GM23338 (cell line): ENCODE results near the gene LCNL1. TPM values are rescaled to one million over a fixed set of nuclear protein-coding genes. Genes with fewer than 3 reads are reported as not detected.

Experiments used
- ATAC-seq: fragments of 200-7000 bp; cut with Tn5 transposase; 3 replicates; pipeline ENCODE4 v1.9.1; 2020
- DNase-seq: peaks from one replicate; pipeline ENCODE4 v3.0.0-alpha.2; 2015; ENCODE audit warnings: low spot score
- H2AFZ ChIP-seq: fragments of 200-600 bp; sonication (generic); 2 replicates; pipeline ENCODE4 v1.8.0; 2016; ENCODE audit warnings: antibody characterized with exemption, mild to moderate bottlenecking, moderate library complexity
- H3F3A ChIP-seq: fragments of 200-600 bp; sonication (generic); replicated peaks from 2 replicates; pipeline ENCODE4 v1.8.0; 2017; ENCODE audit warnings: antibody characterized with exemption, mixed run types, low read depth
- H3K27ac ChIP-seq: fragments of 200-600 bp; sonication (generic); 2 replicates; pipeline ENCODE4 v1.6.1; 2016; ENCODE audit warnings: low read depth
- H3K27me3 ChIP-seq: fragments of 200-600 bp; sonication (generic); 2 replicates; pipeline ENCODE4 v1.8.0; 2016; ENCODE audit warnings: mild to moderate bottlenecking, mixed run types, moderate library complexity; ENCODE audit not compliant: insufficient read depth
- H3K36me3 ChIP-seq: fragments of 200-600 bp; sonication (generic); 2 replicates; pipeline ENCODE4 v1.8.0; 2016; ENCODE audit warnings: mild to moderate bottlenecking; ENCODE audit not compliant: insufficient read depth
- H3K4me1 ChIP-seq: fragments of 200-600 bp; sonication (generic); 2 replicates; pipeline ENCODE4 v1.8.0; 2016; ENCODE audit warnings: mild to moderate bottlenecking, moderate library complexity; ENCODE audit not compliant: insufficient read depth
- H3K4me2 ChIP-seq: fragments of 200-600 bp; sonication (generic); 2 replicates; pipeline ENCODE4 v1.7.1; 2017; ENCODE audit warnings: mixed run types
- H3K4me3 ChIP-seq: fragments of 200-600 bp; sonication (generic); 2 replicates; pipeline ENCODE4 v1.6.1; 2016; ENCODE audit warnings: mixed run types
- H3K79me2 ChIP-seq: fragments of 200-600 bp; sonication (generic); replicated peaks from 2 replicates; pipeline ENCODE4 v1.8.0; 2017; ENCODE audit warnings: mild to moderate bottlenecking; ENCODE audit not compliant: insufficient read depth
- H3K9me2 ChIP-seq: fragments of 200-600 bp; sonication (generic); 2 replicates; pipeline ENCODE4 v1.8.0; 2017; ENCODE audit not compliant: insufficient read depth
- H4K20me1 ChIP-seq: fragments of 200-600 bp; sonication (generic); replicated peaks from 2 replicates; pipeline ENCODE4 v1.8.0; 2017; ENCODE audit warnings: mild to moderate bottlenecking; ENCODE audit not compliant: insufficient read depth
- H3K27ac Mint-ChIP-seq: 2 replicates; pipeline ENCODE4 v1.8.0; 2020; ENCODE audit warnings: inconsistent platforms, mild to moderate bottlenecking, moderate library complexity, mixed read lengths
- H3K27me3 Mint-ChIP-seq: 3 replicates; pipeline ENCODE4 v1.8.0; 2022; ENCODE audit warnings: low read depth, mild to moderate bottlenecking, moderate library complexity, mixed read lengths, inconsistent platforms; ENCODE audit not compliant: insufficient read depth, poor library complexity
- H3K36me3 Mint-ChIP-seq: 3 replicates; pipeline ENCODE4 v1.8.0; 2021; ENCODE audit warnings: low read depth, mild to moderate bottlenecking, inconsistent platforms, moderate library complexity, mixed read lengths
- H3K4me1 Mint-ChIP-seq: 3 replicates; pipeline ENCODE4 v1.8.0; 2020; ENCODE audit warnings: mild to moderate bottlenecking, inconsistent platforms, mixed read lengths
- H3K4me3 Mint-ChIP-seq: 3 replicates; pipeline ENCODE4 v1.8.0; 2021; ENCODE audit warnings: moderate library complexity, mild to moderate bottlenecking, inconsistent platforms, mixed read lengths
- H3K9me3 Mint-ChIP-seq: 3 replicates; pipeline ENCODE4 v1.8.0; 2020; ENCODE audit warnings: moderate library complexity, mild to moderate bottlenecking, inconsistent platforms, mixed read lengths
- CREB1 ChIP-seq: fragments of 250-450 bp; sonication (Bioruptor Pico); IDR thresholded peaks from 2 replicates; pipeline ENCODE4 v1.5.0; 2020; ENCODE audit warnings: low read depth, mild to moderate bottlenecking, moderate library complexity
- EZH2 ChIP-seq: fragments of 200-600 bp; sonication (generic); IDR thresholded peaks from one replicate; pipeline ENCODE4 v1.8.0; 2017; ENCODE audit warnings: antibody characterized with exemption, mild to moderate bottlenecking, low read depth; ENCODE audit not compliant: unreplicated experiment
- EZH2phosphoT487 ChIP-seq: fragments of 200-600 bp; sonication (generic); IDR thresholded peaks from one replicate; pipeline ENCODE4 v1.8.1; 2018; ENCODE audit warnings: antibody characterized with exemption; ENCODE audit not compliant: unreplicated experiment
- JUNB ChIP-seq: IDR thresholded peaks from one replicate; pipeline ENCODE4 v1.6.1; 2016; ENCODE audit warnings: antibody characterized with exemption; ENCODE audit not compliant: unreplicated experiment
- NANOG ChIP-seq: IDR thresholded peaks from 2 replicates; pipeline ENCODE4 v1.6.1; 2016; ENCODE audit warnings: antibody characterized with exemption, borderline replicate concordance
- POLR2AphosphoS5 ChIP-seq: IDR thresholded peaks from 2 replicates; pipeline ENCODE4 v1.6.1; 2016; ENCODE audit warnings: antibody characterized with exemption, low read depth
- STAT1 ChIP-seq: IDR thresholded peaks from one replicate; pipeline ENCODE4 v1.6.1; 2016; ENCODE audit warnings: antibody characterized with exemption; ENCODE audit not compliant: unreplicated experiment
- ZNF114 ChIP-seq: fragments of 250-450 bp; sonication (Bioruptor Pico); IDR thresholded peaks from 2 replicates; pipeline ENCODE4 v1.5.0; 2020; ENCODE audit warnings: mild to moderate bottlenecking, moderate library complexity
- ZNF331 ChIP-seq: fragments of 250-450 bp; sonication (Bioruptor Pico); IDR thresholded peaks from 2 replicates; pipeline ENCODE4 v1.5.0; 2020; ENCODE audit warnings: low read depth, mild to moderate bottlenecking, moderate library complexity
- polyA plus RNA-seq: library from polyadenylated mRNA; unstranded; fragments of >200 nt; fragmentation: Nextera tagmentation; extraction: Ambion mirVana; gene quantifications from 2 replicates; pipeline ENCODE4 v1.2.1, GENCODE V29; 2016
- total RNA-seq: library from RNA; depleted of rRNA; stranded (reverse); fragments of >200 nt; shearing (Covaris generic); gene quantifications from 2 replicates; pipeline ENCODE4 v1.2.3, GENCODE V29; 2014
- TF ChIP-seq, protein P1 (sequence below): IDR thresholded peaks from one replicate; pipeline ENCODE4 v1.6.1; 2018; ENCODE audit warnings: antibody characterized with exemption; ENCODE audit not compliant: unreplicated experiment
- TF ChIP-seq, protein P2 (sequence below): fragments of 250-450 bp; sonication (Bioruptor Pico); IDR thresholded peaks from 2 replicates; pipeline ENCODE4 v1.5.0; 2020; ENCODE audit warnings: mild to moderate bottlenecking, moderate library complexity
- TF ChIP-seq, protein P3 (sequence below), 2 experiments: fragments of 200-600 bp in 1 of 2; sonication (generic) in 1 of 2; conservative IDR thresholded peaks; 2 replicates each; pipeline versions ENCODE4 v1.5.1 to v1.6.1; 2016 to 2017; ENCODE audit warnings: antibody characterized with exemption in 2 of 2, low read depth in 2 of 2, mild to moderate bottlenecking in 2 of 2, moderate library complexity in 1 of 2
- TF ChIP-seq, protein P4 (sequence below): IDR thresholded peaks from 2 replicates; pipeline ENCODE4 v1.6.1; 2016; ENCODE audit warnings: antibody characterized with exemption

LCNL1 gene
- total and polyA plus RNA-seq, 2 experiments from 2014 or later: 0.11 TPM; not detected in 1

DNA sequence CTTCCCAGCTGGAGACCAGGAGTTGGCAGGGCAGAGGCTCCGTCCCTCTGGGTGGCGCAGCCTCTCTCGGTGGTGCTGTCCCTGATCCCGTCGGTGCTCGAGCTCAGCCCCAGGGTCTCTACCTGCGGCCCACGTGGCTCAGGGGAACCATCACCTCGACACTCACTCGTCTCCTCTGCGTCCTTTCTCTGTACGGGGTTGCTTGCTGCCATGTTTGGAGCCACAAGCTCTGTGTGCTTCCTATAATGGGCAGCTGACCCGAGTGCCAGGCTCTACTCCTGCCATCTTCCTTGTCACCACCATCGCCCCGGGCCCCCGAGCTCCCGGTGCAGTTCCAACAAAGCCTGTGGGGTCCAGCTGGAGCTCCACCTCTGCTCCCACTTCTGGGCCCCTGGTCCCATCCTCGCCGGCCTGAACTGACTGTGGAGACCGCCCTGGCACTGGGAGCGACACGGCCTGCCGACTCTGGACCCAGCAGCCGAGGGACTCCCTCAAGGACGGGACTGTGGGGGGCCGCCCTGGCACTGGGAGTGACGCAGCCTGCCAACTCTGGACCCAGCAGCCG, 43.3 kb upstream of the LCNL1 start:
- DNase-seq: no peak
- Histone ChIP-seq H4K20me1 (peaks cover 12% of the 10 kb centered on the region), H3K27ac (0 out of 2 replicates have a peak overlapping the region, but pooled peaks have one; percentile 72), H3K4me2 (no peak overlapping the region), H3K36me3 (no peaks in the 10 kb centered on the region), H3K4me3 (no peak overlapping the region), H3K79me2 (0 out of 2 replicates have a peak, but pooled peaks cover 9% of the 10 kb centered on the region), H3K27me3 (no peaks in the 10 kb centered on the region), H2AFZ (no peak overlapping the region), H3F3A (peaks cover 3% of the 10 kb centered on the region; the same call in 1 of the 2 replicates), H3K4me1 (no peaks in the 10 kb centered on the region; the same call in 1 of the 2 replicates), H3K9me2 (no peaks in the 10 kb centered on the region)
- peaks cover 3% of the 10 kb centered on the region for H3K4me1 Mint-ChIP-seq
- no peak overlapping the region; the same call in 1 of the 2 replicates for H3K27ac Mint-ChIP-seq
- H3K27me3 Mint-ChIP-seq: peaks cover 10% of the 10 kb centered on the region
- peaks cover 44% of the 10 kb centered on the region for H3K36me3 Mint-ChIP-seq
- H3K9me3 Mint-ChIP-seq: no peaks in the 10 kb centered on the region; the same call in 2 of the 3 replicates
- no peak overlapping the region for H3K4me3 Mint-ChIP-seq
- no peak for ATAC-seq
- TF ChIP-seq ZNF114 (CRISPR knock-in tag) (no peak), ZNF331 (no peak), CREB1 (no peak), EZH2 (no peak), JUNB (no peak), STAT1 (no peak), NANOG (no peak), POLR2AphosphoS5 (no peak), EZH2phosphoT487 (no peak)
- TF ChIP-seq, protein P1, sequence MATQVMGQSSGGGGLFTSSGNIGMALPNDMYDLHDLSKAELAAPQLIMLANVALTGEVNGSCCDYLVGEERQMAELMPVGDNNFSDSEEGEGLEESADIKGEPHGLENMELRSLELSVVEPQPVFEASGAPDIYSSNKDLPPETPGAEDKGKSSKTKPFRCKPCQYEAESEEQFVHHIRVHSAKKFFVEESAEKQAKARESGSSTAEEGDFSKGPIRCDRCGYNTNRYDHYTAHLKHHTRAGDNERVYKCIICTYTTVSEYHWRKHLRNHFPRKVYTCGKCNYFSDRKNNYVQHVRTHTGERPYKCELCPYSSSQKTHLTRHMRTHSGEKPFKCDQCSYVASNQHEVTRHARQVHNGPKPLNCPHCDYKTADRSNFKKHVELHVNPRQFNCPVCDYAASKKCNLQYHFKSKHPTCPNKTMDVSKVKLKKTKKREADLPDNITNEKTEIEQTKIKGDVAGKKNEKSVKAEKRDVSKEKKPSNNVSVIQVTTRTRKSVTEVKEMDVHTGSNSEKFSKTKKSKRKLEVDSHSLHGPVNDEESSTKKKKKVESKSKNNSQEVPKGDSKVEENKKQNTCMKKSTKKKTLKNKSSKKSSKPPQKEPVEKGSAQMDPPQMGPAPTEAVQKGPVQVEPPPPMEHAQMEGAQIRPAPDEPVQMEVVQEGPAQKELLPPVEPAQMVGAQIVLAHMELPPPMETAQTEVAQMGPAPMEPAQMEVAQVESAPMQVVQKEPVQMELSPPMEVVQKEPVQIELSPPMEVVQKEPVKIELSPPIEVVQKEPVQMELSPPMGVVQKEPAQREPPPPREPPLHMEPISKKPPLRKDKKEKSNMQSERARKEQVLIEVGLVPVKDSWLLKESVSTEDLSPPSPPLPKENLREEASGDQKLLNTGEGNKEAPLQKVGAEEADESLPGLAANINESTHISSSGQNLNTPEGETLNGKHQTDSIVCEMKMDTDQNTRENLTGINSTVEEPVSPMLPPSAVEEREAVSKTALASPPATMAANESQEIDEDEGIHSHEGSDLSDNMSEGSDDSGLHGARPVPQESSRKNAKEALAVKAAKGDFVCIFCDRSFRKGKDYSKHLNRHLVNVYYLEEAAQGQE: no peak
- TF ChIP-seq, protein P2, sequence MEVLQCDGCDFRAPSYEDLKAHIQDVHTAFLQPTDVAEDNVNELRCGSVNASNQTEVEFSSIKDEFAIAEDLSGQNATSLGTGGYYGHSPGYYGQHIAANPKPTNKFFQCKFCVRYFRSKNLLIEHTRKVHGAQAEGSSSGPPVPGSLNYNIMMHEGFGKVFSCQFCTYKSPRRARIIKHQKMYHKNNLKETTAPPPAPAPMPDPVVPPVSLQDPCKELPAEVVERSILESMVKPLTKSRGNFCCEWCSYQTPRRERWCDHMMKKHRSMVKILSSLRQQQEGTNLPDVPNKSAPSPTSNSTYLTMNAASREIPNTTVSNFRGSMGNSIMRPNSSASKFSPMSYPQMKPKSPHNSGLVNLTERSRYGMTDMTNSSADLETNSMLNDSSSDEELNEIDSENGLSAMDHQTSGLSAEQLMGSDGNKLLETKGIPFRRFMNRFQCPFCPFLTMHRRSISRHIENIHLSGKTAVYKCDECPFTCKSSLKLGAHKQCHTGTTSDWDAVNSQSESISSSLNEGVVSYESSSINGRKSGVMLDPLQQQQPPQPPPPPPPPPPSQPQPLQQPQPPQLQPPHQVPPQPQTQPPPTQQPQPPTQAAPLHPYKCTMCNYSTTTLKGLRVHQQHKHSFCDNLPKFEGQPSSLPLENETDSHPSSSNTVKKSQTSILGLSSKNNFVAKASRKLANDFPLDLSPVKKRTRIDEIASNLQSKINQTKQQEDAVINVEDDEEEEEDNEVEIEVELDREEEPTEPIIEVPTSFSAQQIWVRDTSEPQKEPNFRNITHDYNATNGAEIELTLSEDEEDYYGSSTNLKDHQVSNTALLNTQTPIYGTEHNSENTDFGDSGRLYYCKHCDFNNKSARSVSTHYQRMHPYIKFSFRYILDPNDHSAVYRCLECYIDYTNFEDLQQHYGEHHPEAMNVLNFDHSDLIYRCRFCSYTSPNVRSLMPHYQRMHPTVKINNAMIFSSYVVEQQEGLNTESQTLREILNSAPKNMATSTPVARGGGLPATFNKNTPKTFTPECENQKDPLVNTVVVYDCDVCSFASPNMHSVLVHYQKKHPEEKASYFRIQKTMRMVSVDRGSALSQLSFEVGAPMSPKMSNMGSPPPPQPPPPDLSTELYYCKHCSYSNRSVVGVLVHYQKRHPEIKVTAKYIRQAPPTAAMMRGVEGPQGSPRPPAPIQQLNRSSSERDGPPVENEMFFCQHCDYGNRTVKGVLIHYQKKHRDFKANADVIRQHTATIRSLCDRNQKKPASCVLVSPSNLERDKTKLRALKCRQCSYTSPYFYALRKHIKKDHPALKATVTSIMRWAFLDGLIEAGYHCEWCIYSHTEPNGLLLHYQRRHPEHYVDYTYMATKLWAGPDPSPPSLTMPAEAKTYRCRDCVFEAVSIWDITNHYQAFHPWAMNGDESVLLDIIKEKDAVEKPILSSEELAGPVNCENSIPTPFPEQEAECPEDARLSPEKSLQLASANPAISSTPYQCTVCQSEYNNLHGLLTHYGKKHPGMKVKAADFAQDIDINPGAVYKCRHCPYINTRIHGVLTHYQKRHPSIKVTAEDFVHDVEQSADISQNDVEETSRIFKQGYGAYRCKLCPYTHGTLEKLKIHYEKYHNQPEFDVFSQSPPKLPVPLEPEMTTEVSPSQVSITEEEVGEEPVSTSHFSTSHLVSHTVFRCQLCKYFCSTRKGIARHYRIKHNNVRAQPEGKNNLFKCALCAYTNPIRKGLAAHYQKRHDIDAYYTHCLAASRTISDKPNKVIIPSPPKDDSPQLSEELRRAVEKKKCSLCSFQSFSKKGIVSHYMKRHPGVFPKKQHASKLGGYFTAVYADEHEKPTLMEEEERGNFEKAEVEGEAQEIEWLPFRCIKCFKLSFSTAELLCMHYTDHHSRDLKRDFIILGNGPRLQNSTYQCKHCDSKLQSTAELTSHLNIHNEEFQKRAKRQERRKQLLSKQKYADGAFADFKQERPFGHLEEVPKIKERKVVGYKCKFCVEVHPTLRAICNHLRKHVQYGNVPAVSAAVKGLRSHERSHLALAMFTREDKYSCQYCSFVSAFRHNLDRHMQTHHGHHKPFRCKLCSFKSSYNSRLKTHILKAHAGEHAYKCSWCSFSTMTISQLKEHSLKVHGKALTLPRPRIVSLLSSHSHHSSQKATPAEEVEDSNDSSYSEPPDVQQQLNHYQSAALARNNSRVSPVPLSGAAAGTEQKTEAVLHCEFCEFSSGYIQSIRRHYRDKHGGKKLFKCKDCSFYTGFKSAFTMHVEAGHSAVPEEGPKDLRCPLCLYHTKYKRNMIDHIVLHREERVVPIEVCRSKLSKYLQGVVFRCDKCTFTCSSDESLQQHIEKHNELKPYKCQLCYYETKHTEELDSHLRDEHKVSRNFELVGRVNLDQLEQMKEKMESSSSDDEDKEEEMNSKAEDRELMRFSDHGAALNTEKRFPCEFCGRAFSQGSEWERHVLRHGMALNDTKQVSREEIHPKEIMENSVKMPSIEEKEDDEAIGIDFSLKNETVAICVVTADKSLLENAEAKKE (CRISPR knock-in tag): no peak
- TF ChIP-seq, protein P3, sequence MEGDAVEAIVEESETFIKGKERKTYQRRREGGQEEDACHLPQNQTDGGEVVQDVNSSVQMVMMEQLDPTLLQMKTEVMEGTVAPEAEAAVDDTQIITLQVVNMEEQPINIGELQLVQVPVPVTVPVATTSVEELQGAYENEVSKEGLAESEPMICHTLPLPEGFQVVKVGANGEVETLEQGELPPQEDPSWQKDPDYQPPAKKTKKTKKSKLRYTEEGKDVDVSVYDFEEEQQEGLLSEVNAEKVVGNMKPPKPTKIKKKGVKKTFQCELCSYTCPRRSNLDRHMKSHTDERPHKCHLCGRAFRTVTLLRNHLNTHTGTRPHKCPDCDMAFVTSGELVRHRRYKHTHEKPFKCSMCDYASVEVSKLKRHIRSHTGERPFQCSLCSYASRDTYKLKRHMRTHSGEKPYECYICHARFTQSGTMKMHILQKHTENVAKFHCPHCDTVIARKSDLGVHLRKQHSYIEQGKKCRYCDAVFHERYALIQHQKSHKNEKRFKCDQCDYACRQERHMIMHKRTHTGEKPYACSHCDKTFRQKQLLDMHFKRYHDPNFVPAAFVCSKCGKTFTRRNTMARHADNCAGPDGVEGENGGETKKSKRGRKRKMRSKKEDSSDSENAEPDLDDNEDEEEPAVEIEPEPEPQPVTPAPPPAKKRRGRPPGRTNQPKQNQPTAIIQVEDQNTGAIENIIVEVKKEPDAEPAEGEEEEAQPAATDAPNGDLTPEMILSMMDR (conservative IDR thresholded peaks at IDR 0.05; ENCODE audit: low read depth in 2 of 2): no peak
- TF ChIP-seq, protein P4, sequence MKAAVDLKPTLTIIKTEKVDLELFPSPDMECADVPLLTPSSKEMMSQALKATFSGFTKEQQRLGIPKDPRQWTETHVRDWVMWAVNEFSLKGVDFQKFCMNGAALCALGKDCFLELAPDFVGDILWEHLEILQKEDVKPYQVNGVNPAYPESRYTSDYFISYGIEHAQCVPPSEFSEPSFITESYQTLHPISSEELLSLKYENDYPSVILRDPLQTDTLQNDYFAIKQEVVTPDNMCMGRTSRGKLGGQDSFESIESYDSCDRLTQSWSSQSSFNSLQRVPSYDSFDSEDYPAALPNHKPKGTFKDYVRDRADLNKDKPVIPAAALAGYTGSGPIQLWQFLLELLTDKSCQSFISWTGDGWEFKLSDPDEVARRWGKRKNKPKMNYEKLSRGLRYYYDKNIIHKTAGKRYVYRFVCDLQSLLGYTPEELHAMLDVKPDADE: no peak
